Articular chondrocyte of knee joint (primary cell): ENCODE results near the gene FOXA3. TPM values are rescaled to one million over a fixed set of nuclear protein-coding genes. Genes with fewer than 3 reads are reported as not detected.

Source experiments
- total RNA-seq: library from RNA; depleted of rRNA; stranded (reverse); fragments of >200 nt; gene quantifications from 2 replicates; pipeline ENCODE4 v1.2.3, GENCODE V29; 2012

The FOXA3 gene
- under 0.01 TPM in 1 of 2 replicates, not detected in the other for total RNA-seq

DNA sequence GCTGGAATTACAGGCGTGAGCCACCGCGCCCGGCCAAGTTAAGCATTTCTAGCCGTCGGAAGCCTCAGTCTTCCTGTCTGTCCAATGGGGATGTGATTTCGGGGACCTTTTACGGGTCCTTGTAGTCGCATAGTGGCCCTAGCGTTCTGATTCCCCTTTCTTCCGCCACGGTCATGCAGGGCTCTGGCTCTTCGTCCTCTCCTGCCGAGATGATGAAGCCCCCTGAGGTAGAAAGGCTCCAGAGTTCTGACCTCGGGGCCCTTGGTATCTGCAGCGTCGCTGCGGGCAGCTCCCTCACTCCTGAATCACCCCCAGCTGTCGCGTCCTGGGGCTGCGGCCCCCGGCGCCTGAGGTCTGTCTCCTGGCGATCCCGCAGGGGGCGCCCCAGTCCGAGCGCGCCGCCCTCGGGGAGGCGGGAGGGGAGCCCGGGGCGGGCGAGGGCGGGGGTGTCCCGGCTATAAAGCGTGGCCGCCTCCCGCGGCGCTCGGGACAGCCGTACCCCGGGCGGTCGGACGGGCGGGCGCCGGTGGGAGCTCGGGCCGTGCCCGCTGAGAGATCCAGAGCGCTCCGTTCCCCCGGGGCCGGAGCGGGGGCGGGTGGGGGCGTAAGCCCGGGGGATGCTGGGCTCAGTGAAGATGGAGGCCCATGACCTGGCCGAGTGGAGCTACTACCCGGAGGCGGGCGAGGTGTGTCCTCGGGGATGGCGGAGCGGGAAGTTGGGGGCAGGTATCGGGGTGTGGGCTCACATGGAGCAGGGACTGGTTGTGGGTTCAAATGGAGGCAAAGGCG is at the start of gene FOXA3:
FOXA3 (plus strand) TSS at position 487 of the 789 bp plus-strand sequence; CDS start at position 618, 131 bp downstream.

GRCh38 chr19:45814851-45815480 is 49.2 kb upstream of the FOXA3 start, which contains the start of gene RSPH6A:
TSS of gene RSPH6A (minus strand) at chr19:45815308. CDS start at chr19:45815176, 132 bp downstream.

DNA sequence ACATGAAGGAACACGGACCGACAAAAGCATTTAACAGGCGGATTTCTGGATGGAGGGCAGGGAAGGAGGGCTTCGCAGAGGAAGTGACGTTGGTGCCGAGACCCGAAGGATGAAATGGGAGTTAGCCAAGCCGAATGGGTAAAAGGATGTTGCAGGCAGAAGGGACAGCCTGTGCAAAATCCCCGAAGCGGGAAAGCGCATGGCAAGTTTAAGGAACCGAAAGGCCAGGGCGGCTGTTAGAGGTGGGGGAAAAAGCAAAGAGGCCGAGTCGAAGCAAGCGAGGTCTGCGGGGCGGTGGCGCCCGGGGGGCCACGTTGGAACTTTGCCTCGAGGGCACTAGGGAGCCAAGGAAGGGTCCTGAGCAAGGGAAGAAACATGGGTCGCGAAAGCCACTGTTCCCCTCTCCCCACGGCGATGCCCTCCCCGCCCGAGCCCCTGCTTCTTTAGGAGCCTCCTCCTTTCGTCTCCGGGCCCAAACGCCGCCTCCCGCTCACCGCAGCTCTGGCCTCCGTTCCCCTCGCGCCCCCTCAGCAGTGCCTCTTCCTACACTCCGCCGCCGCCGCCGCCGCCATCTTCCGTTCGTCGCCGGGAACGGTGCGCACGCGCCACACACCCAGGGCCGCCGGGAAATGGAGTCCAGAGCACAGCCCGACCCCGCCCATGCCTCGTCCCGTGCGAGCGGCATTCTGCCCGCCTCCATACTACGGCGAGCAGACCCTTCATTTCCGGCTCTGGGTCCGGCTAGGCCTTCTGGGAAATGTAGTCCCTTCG is 1.4 kb upstream of the FOXA3 start, which contains the start of gene SYMPK:
SYMPK (minus strand) TSS at position 584 of the 771 bp plus-strand sequence. CDS start 8,652 bp downstream, outside the sequence.

GRCh38 chr19:45885556-45886426 is 21.7 kb downstream of the FOXA3 start, which contains the start of gene IRF2BP1:
TSS of gene IRF2BP1 (minus strand) at chr19:45886141. CDS start at chr19:45885774, 367 bp downstream.

GRCh38 chr19:45901912-45902650 is 38.0 kb downstream of the FOXA3 start, which contains the start of gene MYPOP:
TSS of gene MYPOP (minus strand) at chr19:45902613. CDS start at chr19:45901773, 840 bp downstream.

GRCh38 chr19:45913874-45914830 is 50.0 kb downstream of the FOXA3 start, which contains the start of gene NANOS2:
TSS of gene NANOS2 (minus strand) at chr19:45914778. CDS start at chr19:45914693, 85 bp downstream.

Other genes with a start within 250 kb of the FOXA3 start
- gene EML2, start 224.9 kb upstream of the FOXA3 start, total RNA-seq, result 12.7 and 19.8 TPM in 2 replicates
- gene GIPR, start 196.1 kb upstream of the FOXA3 start, total RNA-seq, result 1.3 and 1.4 TPM in 2 replicates
- gene SNRPD2, start 172.4 kb upstream of the FOXA3 start, total RNA-seq, result 206 and 232 TPM in 2 replicates
- 11.9 and 13.3 TPM in 2 replicates for gene QPCTL, start 171.7 kb upstream of the FOXA3 start, total RNA-seq
- gene FBXO46, start 133.4 kb upstream of the FOXA3 start, total RNA-seq, result 5.5 and 5.6 TPM in 2 replicates
- not detected in 2 replicates for gene MEIOSIN, start 130.9 kb upstream of the FOXA3 start, total RNA-seq
- 7.9 and 8.0 TPM in 2 replicates for gene SIX5, start 95.1 kb upstream of the FOXA3 start, total RNA-seq
- gene DMPK, start 81.8 kb upstream of the FOXA3 start, total RNA-seq, result 28.2 and 37.0 TPM in 2 replicates
- gene DMWD, start 71.5 kb upstream of the FOXA3 start, total RNA-seq, result 27.3 and 39.2 TPM in 2 replicates
- gene RSPH6A, start 49.0 kb upstream of the FOXA3 start, total RNA-seq, result 0.11 and 0.13 TPM in 2 replicates
- 29.3 and 30.3 TPM in 2 replicates for gene SYMPK, start 1.2 kb upstream of the FOXA3 start, total RNA-seq
- 21.6 and 22.7 TPM in 2 replicates for gene IRF2BP1, start 21.8 kb downstream of the FOXA3 start, total RNA-seq
- 1.3 and 1.8 TPM in 2 replicates for gene MYPOP, start 38.3 kb downstream of the FOXA3 start, total RNA-seq
- gene NANOS2, start 50.5 kb downstream of the FOXA3 start, total RNA-seq, result not detected in 2 replicates
- under 0.01 TPM in 2 replicates for gene NOVA2, start 109.5 kb downstream of the FOXA3 start, total RNA-seq
- 3.9 and 4.3 TPM in 2 replicates for gene CCDC61, start 131.1 kb downstream of the FOXA3 start, total RNA-seq
- gene PGLYRP1, start 158.7 kb downstream of the FOXA3 start, total RNA-seq, result not detected in 2 replicates
- not detected in 2 replicates for gene IGFL4, start 176.7 kb downstream of the FOXA3 start, total RNA-seq